KOPT-K1 (cell line): ENCODE measurements around the gene TAL2.

ENCODE experiments used
- H3K27ac ChIP-seq: fragments of 200-600 bp; sonication (generic); 2 replicates; pipeline ENCODE4 v1.5.1; 2016; ENCODE audit warnings: antibody characterized with exemption, mild to moderate bottlenecking, low read depth, low read length; ENCODE audit not compliant: poor library complexity, severe bottlenecking
- H3K36me3 ChIP-seq: fragments of 200-600 bp; sonication (generic); 2 replicates; pipeline ENCODE4 v1.5.1; 2017; ENCODE audit warnings: antibody characterized with exemption, mild to moderate bottlenecking, low read length, moderate library complexity; ENCODE audit not compliant: insufficient read depth
- H3K9me3 ChIP-seq: fragments of 200-600 bp; sonication (generic); 2 replicates; pipeline ENCODE4 v1.5.1; 2017; ENCODE audit warnings: antibody characterized with exemption, low read length, mild to moderate bottlenecking; ENCODE audit not compliant: insufficient read depth, poor library complexity, severe bottlenecking

The TAL2 gene

DNA sequence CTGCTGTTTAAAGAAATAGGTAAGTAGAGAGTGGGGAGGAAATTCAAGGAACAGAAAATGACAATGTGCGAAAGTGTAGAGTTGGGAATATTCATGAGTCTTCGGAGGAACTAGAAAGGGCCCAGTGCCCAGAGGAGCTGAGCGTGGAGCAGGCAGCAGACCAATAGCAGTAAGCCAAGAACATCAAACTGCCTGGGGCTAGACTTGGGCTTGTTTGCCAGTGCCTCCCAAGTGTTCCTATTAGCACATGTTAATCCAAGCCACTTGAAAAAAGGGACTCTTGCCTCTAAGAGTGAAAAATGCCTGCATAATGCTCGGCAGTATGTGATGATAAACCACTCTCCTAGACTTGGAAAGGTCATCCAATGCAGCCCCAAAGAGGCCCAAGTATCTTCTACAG lies 1.2 kb upstream of the TAL2 start:
- H3K36me3 ChIP-seq: no peaks in the 10 kb centered on the region
- no peaks in the 10 kb centered on the region for H3K9me3 ChIP-seq
- H3K27ac ChIP-seq: no peak overlapping the region

DNA sequence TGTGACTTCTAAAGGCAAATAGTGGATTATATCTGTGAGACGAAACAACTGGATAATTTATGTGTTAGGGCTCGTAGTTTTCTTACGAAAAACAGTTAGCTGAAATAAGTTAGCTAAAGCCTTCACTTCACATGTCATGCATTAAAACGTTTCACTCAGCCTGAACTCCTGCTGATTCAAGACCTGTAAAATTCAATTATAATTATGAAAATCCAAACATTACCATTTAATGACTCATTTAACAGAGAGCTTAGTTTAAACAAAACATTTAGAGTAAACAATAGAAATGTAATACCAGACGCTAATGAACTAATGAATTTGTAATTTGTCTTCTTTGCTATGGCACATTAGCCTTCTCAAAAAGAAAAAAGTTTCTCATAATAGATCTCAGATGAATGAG lies 1.7 kb downstream of the TAL2 start:
- Histone ChIP-seq H3K27ac (no peak overlapping the region), H3K9me3 (no peaks in the 10 kb centered on the region), H3K36me3 (no peaks in the 10 kb centered on the region)

- no peak overlapping the region for H3K27ac ChIP-seq
- H3K36me3 ChIP-seq: no peaks in the 10 kb centered on the region
- H3K9me3 ChIP-seq: no peaks in the 10 kb centered on the region
Measured at GRCh38 chr9:105667867-105668266, 5.6 kb downstream of the TAL2 start.

- H3K9me3 ChIP-seq: no peaks in the 10 kb centered on the region
- H3K36me3 ChIP-seq: no peaks in the 10 kb centered on the region
- no peak overlapping the region for H3K27ac ChIP-seq
Measured at GRCh38 chr9:105670315-105670714, 8.1 kb downstream of the TAL2 start.

DNA sequence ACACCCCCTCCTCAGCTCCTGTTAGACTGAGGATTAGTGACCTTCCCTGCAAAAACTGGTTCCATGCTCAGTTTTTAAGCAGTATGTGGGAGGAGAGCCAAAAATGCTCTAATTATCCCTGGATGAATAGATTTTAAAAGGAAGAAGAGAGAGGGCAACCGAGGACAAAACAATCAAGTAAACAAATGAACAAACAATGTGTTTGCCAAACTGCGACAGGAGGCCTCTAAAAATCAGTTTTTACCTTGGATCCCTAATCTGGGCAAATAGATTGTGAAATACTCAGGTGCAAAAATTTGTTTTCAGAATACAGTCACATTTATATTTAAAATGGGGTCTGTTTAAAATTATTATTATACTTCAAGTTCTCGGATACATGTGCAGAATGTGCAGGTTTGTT lies 8.5 kb downstream of the TAL2 start:
- Histone ChIP-seq H3K27ac (no peak overlapping the region), H3K9me3 (no peaks in the 10 kb centered on the region)

GRCh38 chr9:105672711-105673234 lies 10.5 kb downstream of the TAL2 start:
- no peak overlapping the region for H3K27ac ChIP-seq
- H3K36me3 ChIP-seq: no peaks in the 10 kb centered on the region
- H3K9me3 ChIP-seq: no peaks in the 10 kb centered on the region

More for the DNA sequence above, 8.5 kb downstream of the TAL2 start:
- no peaks in the 10 kb centered on the region for H3K36me3 ChIP-seq

DNA sequence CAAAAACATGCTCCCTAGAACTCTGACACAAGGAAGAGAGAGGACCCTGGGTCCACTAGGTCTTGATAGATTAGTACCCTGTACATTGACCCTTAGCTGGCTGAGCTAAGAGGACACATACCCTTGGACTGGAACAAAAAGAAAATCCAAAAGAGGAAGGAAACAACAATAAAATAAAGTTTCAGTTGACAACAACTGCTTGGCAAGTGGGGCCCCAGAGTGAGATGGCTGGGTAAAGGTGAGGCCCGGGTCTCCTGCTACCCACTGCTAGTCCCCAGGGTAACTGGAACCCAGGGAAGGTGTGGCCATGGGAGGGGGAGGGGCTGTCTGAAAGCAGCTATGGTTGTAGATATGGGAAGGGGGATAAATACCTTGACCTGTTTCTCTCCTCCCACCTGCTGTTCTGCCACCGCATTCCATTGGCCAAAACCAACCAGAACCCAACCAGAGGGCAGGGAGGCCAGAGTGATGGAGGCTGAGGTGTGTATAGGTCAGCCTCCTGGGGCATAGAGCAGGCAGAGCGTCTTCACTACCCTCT lies 11.7 kb downstream of the TAL2 start:
- Histone ChIP-seq H3K27ac (no peak overlapping the region), H3K36me3 (no peaks in the 10 kb centered on the region), H3K9me3 (no peaks in the 10 kb centered on the region)

DNA sequence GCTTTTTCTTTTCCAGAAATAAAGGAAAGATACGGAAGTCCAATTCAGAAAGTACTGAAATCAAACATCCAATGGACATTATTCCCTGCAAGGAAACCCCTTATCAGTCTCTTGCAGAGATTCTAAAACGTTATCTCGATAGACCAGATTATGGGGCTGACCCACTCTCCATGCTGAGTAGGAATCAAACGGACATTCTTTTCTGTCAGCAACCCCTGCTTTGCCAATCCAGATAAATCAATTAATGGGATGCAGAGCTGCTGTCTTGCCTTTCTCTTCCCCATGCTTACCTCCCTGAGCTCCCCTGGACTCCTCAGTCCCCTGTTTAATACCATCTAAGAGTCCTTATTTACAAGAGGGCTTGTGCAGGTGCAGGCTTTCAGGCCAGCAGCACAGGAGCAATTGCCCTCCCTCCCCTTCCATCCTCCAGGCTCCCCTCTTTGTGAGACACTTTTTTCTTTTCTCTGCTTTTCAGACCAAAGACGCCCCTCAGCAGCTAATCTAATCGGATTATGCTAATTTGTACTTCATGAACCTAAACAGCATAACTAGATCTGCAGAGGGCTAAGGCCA lies 14.2 kb downstream of the TAL2 start:
- Histone ChIP-seq H3K27ac (no peak overlapping the region), H3K9me3 (no peaks in the 10 kb centered on the region), H3K36me3 (no peaks in the 10 kb centered on the region)

DNA sequence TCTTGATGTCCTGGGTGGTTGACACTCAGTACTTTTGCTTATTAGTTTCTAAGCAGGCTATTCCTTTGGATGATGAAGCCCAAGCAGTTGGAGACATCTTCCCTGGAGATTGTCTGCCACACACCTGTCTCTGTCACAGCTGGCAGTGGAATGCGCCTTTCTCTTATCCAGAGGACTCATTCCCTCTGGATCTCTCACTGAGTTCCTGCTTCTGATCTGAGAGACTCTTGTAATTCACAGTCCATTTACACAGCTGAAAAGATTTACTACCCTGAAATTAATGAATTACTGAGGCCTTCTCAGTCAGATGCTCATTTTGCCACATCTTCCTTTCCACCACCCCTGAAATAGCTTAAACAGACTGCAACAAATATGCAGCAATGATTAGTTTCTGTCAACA lies 15.9 kb downstream of the TAL2 start:
- H3K36me3 ChIP-seq: no peaks in the 10 kb centered on the region
- H3K27ac ChIP-seq: no peak overlapping the region
- no peaks in the 10 kb centered on the region for H3K9me3 ChIP-seq

DNA sequence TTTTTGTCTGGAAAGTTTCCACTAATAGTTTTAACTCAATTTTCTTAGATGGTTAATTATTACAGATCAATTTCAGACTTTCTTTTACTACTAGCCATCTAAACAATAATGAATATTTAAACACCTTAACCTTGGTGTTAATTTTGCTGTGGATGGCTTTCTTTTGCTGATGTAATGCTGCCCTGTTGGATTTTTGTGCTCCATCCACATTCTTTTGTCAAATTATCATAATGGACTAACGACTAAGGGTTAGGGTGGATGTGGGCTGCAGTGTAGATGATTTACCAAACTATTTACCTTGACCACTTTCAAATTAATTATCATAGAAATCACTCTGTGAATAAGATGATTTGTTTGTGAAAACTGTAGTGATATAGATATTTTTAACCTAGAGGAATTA lies 16.5 kb downstream of the TAL2 start:
- Histone ChIP-seq H3K27ac (no peak overlapping the region), H3K36me3 (no peaks in the 10 kb centered on the region), H3K9me3 (no peaks in the 10 kb centered on the region)

DNA sequence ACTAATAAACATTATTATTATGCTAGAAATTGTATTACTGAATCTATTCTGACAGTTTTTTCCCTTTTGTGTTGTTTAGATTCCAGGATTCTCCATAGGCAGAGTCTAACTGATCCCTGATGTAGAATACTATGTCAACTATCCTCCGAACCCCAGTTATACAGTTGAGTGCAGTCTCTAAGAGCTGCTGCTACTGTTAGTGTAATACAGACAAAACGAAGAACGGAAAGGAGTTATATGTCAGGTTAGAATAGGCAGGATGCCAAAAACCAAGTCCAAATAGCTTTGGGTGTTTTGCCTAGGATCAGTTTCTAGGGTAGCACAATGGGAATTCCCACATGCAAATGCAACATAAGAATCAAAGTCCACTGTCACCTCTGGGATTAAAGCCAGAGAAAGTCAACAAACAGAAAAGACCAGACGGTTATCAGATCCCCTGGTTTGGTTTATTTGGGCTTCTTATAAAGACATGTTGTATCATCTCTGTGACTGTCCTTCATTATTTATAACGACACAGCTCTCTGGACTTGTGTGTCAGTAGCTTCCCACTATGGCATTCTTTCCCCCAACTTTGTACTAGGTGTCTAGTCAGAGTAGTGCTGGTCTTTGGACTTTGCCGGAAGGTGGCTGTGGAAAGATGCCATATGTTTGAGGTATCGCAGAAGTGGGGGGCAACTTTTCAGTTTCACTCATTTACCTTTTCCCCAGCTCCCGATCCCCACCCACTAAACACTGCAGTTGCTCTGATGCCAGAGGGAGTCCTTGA lies 17.2 kb downstream of the TAL2 start:
- H3K36me3 ChIP-seq: no peaks in the 10 kb centered on the region
- H3K27ac ChIP-seq: no peak overlapping the region

GRCh38 chr9:105681313-105681712 lies 19.1 kb downstream of the TAL2 start:
- no peaks in the 10 kb centered on the region for H3K9me3 ChIP-seq
- H3K36me3 ChIP-seq: no peaks in the 10 kb centered on the region
- H3K27ac ChIP-seq: no peak overlapping the region

More for the DNA sequence above, 17.2 kb downstream of the TAL2 start:
- H3K9me3 ChIP-seq: no peaks in the 10 kb centered on the region

- no peaks in the 10 kb centered on the region for H3K36me3 ChIP-seq
- H3K9me3 ChIP-seq: no peaks in the 10 kb centered on the region
- no peak overlapping the region for H3K27ac ChIP-seq
Measured at GRCh38 chr9:105681724-105682123, 19.5 kb downstream of the TAL2 start.

DNA sequence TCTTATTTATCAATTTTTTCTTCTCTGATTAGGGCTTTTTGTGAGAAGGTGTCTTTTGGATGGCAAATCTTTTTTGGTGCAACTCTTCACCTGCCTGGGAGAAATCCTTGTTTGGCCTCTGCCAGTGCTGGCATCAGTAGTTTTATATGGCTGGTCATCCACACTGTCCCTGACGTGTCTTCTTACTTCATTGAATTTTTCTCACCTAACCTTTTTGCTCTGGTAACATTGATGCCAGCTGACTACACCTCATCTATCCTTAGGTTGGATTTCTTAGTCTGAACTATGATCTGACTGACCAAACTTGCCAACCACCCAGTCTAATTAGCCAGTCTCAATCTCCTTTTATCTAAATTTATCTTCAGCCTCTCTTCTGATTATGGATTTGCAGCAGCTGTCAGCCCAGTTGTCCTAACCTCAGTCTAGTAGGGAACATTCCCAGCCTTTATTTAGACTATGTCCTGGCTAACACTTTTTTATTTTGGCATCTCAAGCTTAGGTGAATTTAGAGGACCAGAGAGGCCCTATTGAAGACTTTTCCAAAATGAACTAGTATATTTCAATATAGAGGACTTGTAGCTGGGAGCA lies 21.5 kb downstream of the TAL2 start:
- no peaks in the 10 kb centered on the region for H3K36me3 ChIP-seq
- H3K27ac ChIP-seq: no peak overlapping the region
- no peaks in the 10 kb centered on the region for H3K9me3 ChIP-seq

- Histone ChIP-seq H3K9me3 (no peaks in the 10 kb centered on the region), H3K27ac (no peak overlapping the region), H3K36me3 (no peaks in the 10 kb centered on the region)
Measured at GRCh38 chr9:105686936-105687335, 24.7 kb downstream of the TAL2 start.
